PC-3 (cell line): ENCODE results near the gene CD22. TPM values are rescaled to one million over a fixed set of nuclear protein-coding genes. Genes with fewer than 3 reads are reported as not detected.

ENCODE experiments used
- ATAC-seq: fragments of 200-7000 bp; cut with Tn5 transposase; 2 replicates; pipeline ENCODE4 v1.9.1; 2020; ENCODE audit warnings: mild to moderate bottlenecking, moderate library complexity
- BruUV-seq: library from RNA; stranded (reverse); fragments of 400-500 nt; replicated peaks from 2 replicates; lab custom pipeline; 2021; lab: Mats Ljungman, UMichigan
- CTCF ChIA-PET: fragments of 300-600 bp; sonication (Branson Sonifier 250); formaldehyde crosslinking; loops from one replicate; lab custom pipeline; 2022; ENCODE audit warnings: antibody characterized with exemption; lab: Charles Lee
- POLR2A ChIA-PET: fragments of 300-600 bp; sonication (Branson Sonifier 250); formaldehyde crosslinking; loops from one replicate; lab custom pipeline; 2022; ENCODE audit warnings: antibody characterized with exemption; ENCODE audit not compliant: unreplicated experiment; lab: Charles Lee
- DNase-seq: peaks from one replicate; pipeline ENCODE4 v3.0.0-alpha.2; 2015
- H2AFZ ChIP-seq: fragments of 300-600 bp; sonication (generic); 2 replicates; pipeline ENCODE4 v1.6.0; 2016; ENCODE audit warnings: antibody characterized with exemption, low read length
- H3F3A ChIP-seq: fragments of 300-600 bp; sonication (generic); one replicate; pipeline ENCODE4 v1.6.0; 2017; ENCODE audit warnings: antibody characterized with exemption, low read length, control low read depth, mild to moderate bottlenecking; ENCODE audit not compliant: unreplicated experiment
- H3K27ac ChIP-seq: fragments of 300-600 bp; sonication (generic); 2 replicates; pipeline ENCODE4 v1.5.1; 2016; ENCODE audit warnings: mild to moderate bottlenecking, low read length
- H3K27me3 ChIP-seq: fragments of 300-600 bp; sonication (generic); 2 replicates; pipeline ENCODE4 v1.6.1; 2016; ENCODE audit warnings: low read length, mixed read lengths
- H3K36me3 ChIP-seq: fragments of 300-600 bp; sonication (generic); 2 replicates; pipeline ENCODE4 v1.6.1; 2016; ENCODE audit warnings: low read depth, mixed run types, low read length, mixed read lengths
- H3K4me1 ChIP-seq: fragments of 300-600 bp; sonication (generic); 2 replicates; pipeline ENCODE4 v1.5.1; 2016; ENCODE audit warnings: low read length; ENCODE audit not compliant: insufficient read depth
- H3K4me2 ChIP-seq: fragments of 300-600 bp; sonication (generic); 2 replicates; pipeline ENCODE4 v1.6.0; 2016; ENCODE audit warnings: low read length
- H3K4me3 ChIP-seq: fragments of 300-600 bp; sonication (generic); 2 replicates; pipeline ENCODE4 v1.5.1; 2016; ENCODE audit warnings: mild to moderate bottlenecking, low read length, mixed read lengths
- H3K79me2 ChIP-seq: fragments of 300-600 bp; sonication (generic); 2 replicates; pipeline ENCODE4 v1.6.1; 2017; ENCODE audit warnings: low read length, mixed read lengths
- H3K9ac ChIP-seq: fragments of 300-600 bp; sonication (generic); 2 replicates; pipeline ENCODE4 v1.6.0; 2016; ENCODE audit warnings: mild to moderate bottlenecking, low read length
- H3K9me2 ChIP-seq: fragments of 300-600 bp; sonication (generic); replicated peaks from 2 replicates; pipeline ENCODE4 v1.6.1; 2016; ENCODE audit warnings: mixed run types, low read length, mixed read lengths
- H3K9me3 ChIP-seq: fragments of 300-600 bp; sonication (generic); 2 replicates; pipeline ENCODE4 v1.6.1; 2016; ENCODE audit warnings: low read length, mixed read lengths
- H4K20me1 ChIP-seq: fragments of 300-600 bp; sonication (generic); 2 replicates; pipeline ENCODE4 v1.6.1; 2016; ENCODE audit warnings: low read length, mixed read lengths
- CTCF ChIP-seq: fragments of 300-600 bp; sonication (generic); conservative IDR thresholded peaks from 2 replicates; pipeline ENCODE4 v1.5.1; 2017; ENCODE audit warnings: antibody characterized with exemption, low read depth, mild to moderate bottlenecking, low read length
- EZH2 ChIP-seq: fragments of 300-600 bp; sonication (generic); IDR thresholded peaks from one replicate; pipeline ENCODE4 v1.6.1; 2017; ENCODE audit warnings: antibody characterized with exemption, mild to moderate bottlenecking, low read length; ENCODE audit not compliant: unreplicated experiment
- EZH2phosphoT487 ChIP-seq: fragments of 300-600 bp; sonication (generic); IDR thresholded peaks from 2 replicates; pipeline ENCODE4 v1.6.1; 2018; ENCODE audit warnings: mild to moderate bottlenecking, antibody characterized with exemption, low read length, borderline replicate concordance
- intact Hi-C: fragments of 100-400 bp; cut with micrococcal nuclease; formaldehyde crosslinking; loops from 2 replicates; pipeline ENCODE4 v1.9.0; 2023
- total RNA-seq: library from RNA; depleted of rRNA; stranded (reverse); fragments of >200 nt; gene quantifications from 2 replicates; pipeline ENCODE4 v1.2.3, GENCODE V29; 2014

The CD22 gene
- total RNA-seq, 1 experiment from 2014 or later = 0.07 TPM

DNA sequence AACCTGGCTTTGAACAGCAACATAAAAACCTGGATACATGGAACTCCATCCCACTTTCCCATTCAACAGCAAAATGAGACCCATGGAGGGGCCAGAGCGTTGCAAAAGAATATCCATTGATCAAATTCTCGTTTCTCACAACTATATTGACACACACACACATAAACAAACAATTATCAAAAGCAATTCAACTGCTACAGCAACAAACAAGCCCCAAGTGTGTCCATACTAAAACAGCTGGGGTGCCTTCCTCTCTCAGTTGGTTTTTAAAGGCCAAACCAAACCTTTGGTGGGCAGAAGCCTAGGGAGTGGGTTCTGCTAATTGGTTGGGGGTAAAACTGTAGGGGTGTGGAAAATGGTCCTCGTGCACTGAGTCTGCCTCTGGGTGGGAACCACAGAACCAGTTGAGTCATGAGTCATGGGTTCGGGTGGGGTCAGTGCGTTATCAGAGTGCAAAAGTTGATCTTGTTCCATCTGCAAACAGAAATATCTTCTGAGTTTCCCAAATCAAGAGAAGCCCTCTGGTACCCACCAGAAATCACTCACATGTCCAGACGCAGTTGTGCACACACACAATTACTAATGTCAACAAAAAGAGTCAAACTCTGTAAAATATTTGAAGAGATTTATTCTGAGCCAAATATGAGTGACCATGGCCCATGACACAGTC is 60.3 kb downstream of the CD22 start:
- no peaks in the 10 kb centered on the region for H3K4me1 ChIP-seq
- H3K27me3 ChIP-seq = no peaks in the 10 kb centered on the region
- no peaks in the 10 kb centered on the region for H4K20me1 ChIP-seq
- ChIA-PET CTCF (no interaction called here), POLR2A (no interaction called here)
- no peaks in the 10 kb centered on the region for H3K79me2 ChIP-seq
- no peak overlapping the region for H3K4me3 ChIP-seq
- 0 out of 2 replicates have a peak, but pooled peaks cover 6% of the 10 kb centered on the region for H3K9me3 ChIP-seq
- BruUV-seq = no TSS peak
- ATAC-seq (no peak), DNase-seq (no peak)
- no peak overlapping the region for H3K9ac ChIP-seq
- H3K36me3 ChIP-seq = no peaks in the 10 kb centered on the region
- H3F3A ChIP-seq = no peaks in the 10 kb centered on the region
- intact Hi-C loops = no loop called here
- no peak overlapping the region for H3K4me2 ChIP-seq
- H2AFZ ChIP-seq = no peak overlapping the region
- no peaks in the 10 kb centered on the region for H3K9me2 ChIP-seq
- no peak for TF ChIP-seq EZH2
- no peak for TF ChIP-seq EZH2phosphoT487
- no peak for TF ChIP-seq CTCF
- no peak overlapping the region for H3K27ac ChIP-seq

DNA sequence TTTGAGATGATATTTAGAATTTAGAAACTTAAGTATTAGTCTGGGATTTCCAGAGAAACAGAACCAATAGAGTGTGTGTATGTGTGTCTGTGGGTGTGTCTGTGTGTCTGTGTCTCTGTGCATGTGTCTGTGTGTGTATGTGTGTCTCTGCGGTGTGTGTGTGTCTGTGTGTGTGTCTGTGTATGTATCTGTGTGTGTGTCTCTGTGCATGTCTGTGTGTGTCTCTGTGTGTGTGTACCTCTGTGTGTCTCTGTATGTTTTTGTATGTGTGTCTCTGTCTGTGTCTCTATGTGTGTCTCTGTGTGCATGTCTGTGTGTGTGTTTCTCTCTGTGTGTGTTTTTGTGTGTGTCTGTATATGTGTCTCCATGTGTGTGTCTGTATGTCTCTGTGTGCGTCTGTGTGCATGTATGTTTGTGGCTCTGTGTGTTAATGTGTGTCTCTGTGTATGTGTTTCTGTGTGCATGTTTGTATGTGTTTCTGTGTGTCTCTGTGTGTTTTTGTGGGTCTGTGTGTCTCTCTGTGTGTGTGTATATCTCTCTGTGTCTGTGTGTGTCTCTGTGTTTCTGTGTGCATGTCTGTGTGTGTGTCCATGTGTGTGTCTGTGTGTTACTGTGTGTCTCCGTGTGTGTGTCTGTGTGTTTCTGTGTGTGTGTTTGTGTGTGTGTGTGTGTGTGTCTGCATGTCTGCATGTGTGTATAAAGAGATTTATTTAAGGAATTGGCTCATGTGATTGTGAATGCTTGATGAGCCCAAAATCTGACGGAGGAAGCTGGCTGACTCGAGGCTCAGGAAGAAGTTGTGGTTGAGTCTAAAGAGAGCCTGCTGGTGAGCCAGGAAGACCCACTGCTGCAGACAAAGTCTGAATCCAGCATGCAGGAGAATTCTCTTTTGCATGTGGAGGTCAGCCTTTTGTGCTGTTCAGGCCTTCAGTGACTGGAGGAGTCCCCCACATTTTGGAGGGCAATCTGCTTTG is 64.0 kb downstream of the CD22 start:
- no peaks in the 10 kb centered on the region for H3K9me3 ChIP-seq
- BruUV-seq = no TSS peak
- DNase-seq = no peak
- no peaks in the 10 kb centered on the region for H3K27me3 ChIP-seq
- TF ChIP-seq EZH2phosphoT487 (no peak), CTCF (no peak), EZH2 (no peak)
- H3K79me2 ChIP-seq = no peaks in the 10 kb centered on the region
- H3K9me2 ChIP-seq = no peaks in the 10 kb centered on the region
- ATAC-seq = no peak
- POLR2A ChIA-PET = no interaction called here
- H3K4me1 ChIP-seq = no peaks in the 10 kb centered on the region
- intact Hi-C loops = no loop called here
- H3F3A ChIP-seq = no peaks in the 10 kb centered on the region
- no peaks in the 10 kb centered on the region for H4K20me1 ChIP-seq
- H3K4me3 ChIP-seq = no peak overlapping the region
- no peak overlapping the region for H2AFZ ChIP-seq
- CTCF ChIA-PET = no interaction called here
- no peak overlapping the region for H3K27ac ChIP-seq
- no peaks in the 10 kb centered on the region for H3K36me3 ChIP-seq
- H3K9ac ChIP-seq = no peak overlapping the region
- H3K4me2 ChIP-seq = no peak overlapping the region
